ENCODE measurements around the gene GLI1.

GLI1 gene

GRCh38 chr12:57481671-57482070, 22.1 kb downstream of the GLI1 start:
- no peak overlapping the region for H3K4me3 ChIP-seq (ENCODE audit: low read length)
- DNase-seq = no peak
- no peak overlapping the region for H4K8ac ChIP-seq (ENCODE audit: low read depth, low read length)

GRCh38 chr12:57483466-57483865, 23.9 kb downstream of the GLI1 start:
- no CpG with 5 or more reads among the region's 5 CpGs for WGBS (ENCODE audit: extremely low coverage, insufficient coverage, low lambda C conversion rate)
- Histone ChIP-seq H3K4ac (ENCODE audit: low read depth, low read length) (no peak overlapping the region), H3K18ac (ENCODE audit: low read length) (no peak overlapping the region), H3K4me3 (ENCODE audit: low read length) (no peak overlapping the region), H4K8ac (ENCODE audit: low read depth, low read length) (no peak overlapping the region), H2AK5ac (ENCODE audit: low read length) (no peak overlapping the region), H3K79me2 (ENCODE audit: control insufficient read depth, insufficient read depth, low read length) (peaks cover 6% of the 10 kb centered on the region), H3K9ac (ENCODE audit: low read length) (no peak overlapping the region), H3K27ac (ENCODE audit: low read depth, low read length) (no peak overlapping the region), H2BK120ac (ENCODE audit: low read depth, low read length) (no peak overlapping the region), H3K56ac (ENCODE audit: low read length) (no peak overlapping the region), H3K27me3 (ENCODE audit: insufficient read depth, low read length, poor library complexity) (no peaks in the 10 kb centered on the region), H3K23ac (ENCODE audit: low read length) (no peak overlapping the region), H3K79me1 (ENCODE audit: low read length) (peaks cover 2% of the 10 kb centered on the region), H3K4me2 (ENCODE audit: low read length) (no peak overlapping the region), H2BK15ac (replicated peaks; ENCODE audit: low read depth) (no peak overlapping the region), H2BK5ac (ENCODE audit: low read length) (no peak overlapping the region), H3K4me1 (ENCODE audit: control insufficient read depth, low read depth, low read length) (no peaks in the 10 kb centered on the region), H4K5ac (ENCODE audit: low read length) (no peak overlapping the region), H3K36me3 (ENCODE audit: control insufficient read depth, insufficient read depth, low read length) (no peaks in the 10 kb centered on the region)
- DNase-seq = peak; percentile 89

More at GRCh38 chr12:57481671-57482070, 22.1 kb downstream of the GLI1 start:
- Histone ChIP-seq H3K79me1 (ENCODE audit: low read length) (no peaks in the 10 kb centered on the region), H3K36me3 (ENCODE audit: control insufficient read depth, insufficient read depth, low read length) (no peaks in the 10 kb centered on the region), H3K4ac (ENCODE audit: low read depth, low read length) (no peak overlapping the region), H2BK15ac (replicated peaks; ENCODE audit: low read depth) (no peak overlapping the region), H4K5ac (ENCODE audit: low read length) (no peak overlapping the region), H3K18ac (ENCODE audit: low read length) (no peak overlapping the region), H3K23ac (ENCODE audit: low read length) (no peak overlapping the region), H3K4me2 (ENCODE audit: low read length) (no peak overlapping the region), H2AK5ac (ENCODE audit: low read length) (no peak overlapping the region), H2BK5ac (ENCODE audit: low read length) (no peak overlapping the region), H3K4me1 (ENCODE audit: control insufficient read depth, low read depth, low read length) (peaks cover 8% of the 10 kb centered on the region), H3K27ac (ENCODE audit: low read depth, low read length) (no peak overlapping the region), H2BK120ac (ENCODE audit: low read depth, low read length) (no peak overlapping the region), H3K56ac (ENCODE audit: low read length) (peak overlapping the region; percentile 25), H3K79me2 (ENCODE audit: control insufficient read depth, insufficient read depth, low read length) (no peaks in the 10 kb centered on the region), H3K27me3 (ENCODE audit: insufficient read depth, low read length, poor library complexity) (no peaks in the 10 kb centered on the region), H3K9ac (ENCODE audit: low read length) (no peak overlapping the region)
- no CpG with 5 or more reads among the region's 1 CpG for WGBS (ENCODE audit: extremely low coverage, insufficient coverage, low lambda C conversion rate)

GRCh38 chr12:57485695-57486094, 26.1 kb downstream of the GLI1 start:
- no peak overlapping the region for H3K18ac ChIP-seq (ENCODE audit: low read length)
- peak overlapping the region; percentile 15 for H3K56ac ChIP-seq (ENCODE audit: low read length)
- no peak overlapping the region for H3K23ac ChIP-seq (ENCODE audit: low read length)
- H4K5ac ChIP-seq (ENCODE audit: low read length) = no peak overlapping the region
- H3K36me3 ChIP-seq (ENCODE audit: control insufficient read depth, insufficient read depth, low read length) = peaks cover 5% of the 10 kb centered on the region
- no peak overlapping the region for H3K9ac ChIP-seq (ENCODE audit: low read length)
- H3K79me1 ChIP-seq (ENCODE audit: low read length) = peaks cover 14% of the 10 kb centered on the region
- DNase-seq = peak; percentile 84
- no peak overlapping the region for H3K4me3 ChIP-seq (ENCODE audit: low read length)
- no peak overlapping the region for H2BK120ac ChIP-seq (ENCODE audit: low read depth, low read length)
- H2BK5ac ChIP-seq (ENCODE audit: low read length) = no peak overlapping the region
- no peak overlapping the region for H3K4me2 ChIP-seq (ENCODE audit: low read length)
- H3K27me3 ChIP-seq (ENCODE audit: insufficient read depth, low read length, poor library complexity) = no peaks in the 10 kb centered on the region
- no peak overlapping the region for H3K4ac ChIP-seq (ENCODE audit: low read depth, low read length)
- H3K79me2 ChIP-seq (ENCODE audit: control insufficient read depth, insufficient read depth, low read length) = peaks cover 22% of the 10 kb centered on the region
- H2AK5ac ChIP-seq (ENCODE audit: low read length) = no peak overlapping the region
- peaks cover 3% of the 10 kb centered on the region for H3K4me1 ChIP-seq (ENCODE audit: control insufficient read depth, low read depth, low read length)
- H3K27ac ChIP-seq (ENCODE audit: low read depth, low read length) = no peak overlapping the region
- no peak overlapping the region for H2BK15ac ChIP-seq (replicated peaks; ENCODE audit: low read depth)
- H4K8ac ChIP-seq (ENCODE audit: low read depth, low read length) = no peak overlapping the region

GRCh38 chr12:57487055-57487596, 27.5 kb downstream of the GLI1 start:
- no peak overlapping the region for H3K27ac ChIP-seq (ENCODE audit: low read depth, low read length)

GRCh38 chr12:57487597-57488401, 28.2 kb downstream of the GLI1 start, which contains the start of gene MARS1:
MARS1 (plus strand) TSS chr12:57488068; CDS start chr12:57488091, 23 bp downstream.
- DNase-seq = peak; percentile 99
- H2BK5ac ChIP-seq (ENCODE audit: low read length) = peak within 1 kb of the TSS; percentile 97
- H4K5ac ChIP-seq (ENCODE audit: low read length) = no peak within 1 kb of the TSS
- H3K9ac ChIP-seq (ENCODE audit: low read length) = peak within 1 kb of the TSS; percentile 99
- H3K4ac ChIP-seq (ENCODE audit: low read depth, low read length) = peak within 1 kb of the TSS; percentile 97
- peak within 1 kb of the TSS; percentile 79 for H3K27ac ChIP-seq (ENCODE audit: low read depth, low read length)
- H3K36me3 ChIP-seq (ENCODE audit: control insufficient read depth, insufficient read depth, low read length) = peaks cover 12% of the 10 kb centered on the region
- peak within 1 kb of the TSS; percentile 99 for H2AK5ac ChIP-seq (ENCODE audit: low read length)
- WGBS (ENCODE audit: extremely low coverage, insufficient coverage, low lambda C conversion rate) = 100% methylated on average over 1 of the region's 47 CpGs
- peak within 1 kb of the TSS; percentile 97 for H3K18ac ChIP-seq (ENCODE audit: low read length)
- H3K4me1 ChIP-seq (ENCODE audit: control insufficient read depth, low read depth, low read length) = peaks cover 3% of the 10 kb centered on the region
- peaks cover 19% of the 10 kb centered on the region for H3K79me1 ChIP-seq (ENCODE audit: low read length)
- H3K4me2 ChIP-seq (ENCODE audit: low read length) = peak within 1 kb of the TSS; percentile 85
- H3K4me3 ChIP-seq (ENCODE audit: low read length) = peak within 1 kb of the TSS; percentile 99
- peak within 1 kb of the TSS; percentile 99 for H3K56ac ChIP-seq (ENCODE audit: low read length)
- no peak within 1 kb of the TSS for H3K23ac ChIP-seq (ENCODE audit: low read length)
- H3K79me2 ChIP-seq (ENCODE audit: control insufficient read depth, insufficient read depth, low read length) = peaks cover 22% of the 10 kb centered on the region
- H2BK15ac ChIP-seq (replicated peaks; ENCODE audit: low read depth) = no peak within 1 kb of the TSS
- H2BK120ac ChIP-seq (ENCODE audit: low read depth, low read length) = peak within 1 kb of the TSS; percentile 66
- H4K8ac ChIP-seq (ENCODE audit: low read depth, low read length) = peak within 1 kb of the TSS; percentile 41
- no peaks in the 10 kb centered on the region for H3K27me3 ChIP-seq (ENCODE audit: insufficient read depth, low read length, poor library complexity)

More at GRCh38 chr12:57487055-57487596, 27.5 kb downstream of the GLI1 start:
- no peak overlapping the region for H4K5ac ChIP-seq (ENCODE audit: low read length)
- peak overlapping the region; percentile 73 for H3K56ac ChIP-seq (ENCODE audit: low read length)
- no peak overlapping the region for H2AK5ac ChIP-seq (ENCODE audit: low read length)
- H3K4ac ChIP-seq (ENCODE audit: low read depth, low read length) = no peak overlapping the region
- H2BK120ac ChIP-seq (ENCODE audit: low read depth, low read length) = no peak overlapping the region
- no CpG with 5 or more reads among the region's 27 CpGs for WGBS (ENCODE audit: extremely low coverage, insufficient coverage, low lambda C conversion rate)
- no peak overlapping the region for H3K18ac ChIP-seq (ENCODE audit: low read length)
- peaks cover 22% of the 10 kb centered on the region for H3K79me2 ChIP-seq (ENCODE audit: control insufficient read depth, insufficient read depth, low read length)
- no peak overlapping the region for H3K4me2 ChIP-seq (ENCODE audit: low read length)
- H3K23ac ChIP-seq (ENCODE audit: low read length) = no peak overlapping the region
- H4K8ac ChIP-seq (ENCODE audit: low read depth, low read length) = peak overlapping the region; percentile 41
- H3K4me1 ChIP-seq (ENCODE audit: control insufficient read depth, low read depth, low read length) = peaks cover 3% of the 10 kb centered on the region
- no peak overlapping the region for H3K9ac ChIP-seq (ENCODE audit: low read length)
- no peak for DNase-seq
- peaks cover 10% of the 10 kb centered on the region for H3K36me3 ChIP-seq (ENCODE audit: control insufficient read depth, insufficient read depth, low read length)
- no peak overlapping the region for H3K4me3 ChIP-seq (ENCODE audit: low read length)
- H2BK5ac ChIP-seq (ENCODE audit: low read length) = no peak overlapping the region
- no peak overlapping the region for H2BK15ac ChIP-seq (replicated peaks; ENCODE audit: low read depth)
- no peaks in the 10 kb centered on the region for H3K27me3 ChIP-seq (ENCODE audit: insufficient read depth, low read length, poor library complexity)
- H3K79me1 ChIP-seq (ENCODE audit: low read length) = peaks cover 18% of the 10 kb centered on the region

Measured in mesendoderm (in vitro differentiated cells).